A172 (cell line): ENCODE results near the gene AHRR. TPM values are rescaled to one million over a fixed set of nuclear protein-coding genes. Genes with fewer than 3 reads are reported as not detected.
"Not testable (repeated sequence)": the region's sequence is repeated elsewhere in the genome, so short reads cannot be mapped to it uniquely, and the experiment has no call there.

Experiments used
- DNase-seq: peaks from one replicate; pipeline ENCODE4 v3.0.0-alpha.2; 2015; ENCODE audit warnings: low spot score
- total RNA-seq: library from RNA; depleted of rRNA; stranded (reverse); fragments of >200 nt; shearing (Covaris generic); gene quantifications from 2 replicates; pipeline ENCODE4 v1.2.3, GENCODE V29; 2014

AHRR gene
- total RNA-seq, 1 experiment from 2014 or later: 1.4 TPM

DNA sequence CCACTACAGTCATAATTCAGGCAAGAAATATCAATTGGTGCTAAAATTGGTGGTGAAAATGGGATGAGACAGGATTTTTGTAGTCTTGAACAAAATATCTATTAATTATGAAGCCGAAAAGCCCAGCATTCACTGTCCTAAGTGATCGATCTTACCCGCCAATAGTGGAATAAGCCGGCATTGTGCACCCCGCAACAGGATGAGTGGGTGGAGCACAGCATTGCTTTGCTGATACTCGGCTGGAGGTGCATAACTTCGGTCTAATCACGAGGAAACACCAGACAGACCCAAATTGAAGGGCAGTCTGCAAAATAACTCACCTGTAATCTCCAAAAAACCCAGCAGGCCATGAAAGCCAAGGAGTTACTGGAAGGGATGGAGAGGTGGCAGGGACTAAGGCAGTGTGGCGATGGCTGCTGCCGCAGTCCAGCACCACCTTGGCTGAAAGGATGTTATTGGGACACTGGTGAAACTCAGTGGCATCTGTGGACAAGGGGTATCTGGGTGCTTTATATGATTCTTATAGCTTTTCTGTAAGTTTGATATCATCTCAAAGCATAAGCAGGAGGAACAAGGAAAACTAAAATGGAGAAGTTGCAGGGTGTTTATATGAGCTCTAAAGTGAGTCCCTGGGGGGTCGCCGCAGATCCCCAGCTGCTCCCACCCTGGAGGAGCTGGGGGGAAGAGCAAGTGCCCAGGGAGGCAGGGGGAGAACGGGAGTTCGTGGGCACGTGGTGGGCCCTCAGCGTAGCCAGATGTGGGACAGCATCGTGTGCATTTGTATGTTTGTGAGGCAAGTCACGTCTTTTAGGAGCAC is 45.2 kb downstream of the AHRR start:
- no peak for DNase-seq

DNA sequence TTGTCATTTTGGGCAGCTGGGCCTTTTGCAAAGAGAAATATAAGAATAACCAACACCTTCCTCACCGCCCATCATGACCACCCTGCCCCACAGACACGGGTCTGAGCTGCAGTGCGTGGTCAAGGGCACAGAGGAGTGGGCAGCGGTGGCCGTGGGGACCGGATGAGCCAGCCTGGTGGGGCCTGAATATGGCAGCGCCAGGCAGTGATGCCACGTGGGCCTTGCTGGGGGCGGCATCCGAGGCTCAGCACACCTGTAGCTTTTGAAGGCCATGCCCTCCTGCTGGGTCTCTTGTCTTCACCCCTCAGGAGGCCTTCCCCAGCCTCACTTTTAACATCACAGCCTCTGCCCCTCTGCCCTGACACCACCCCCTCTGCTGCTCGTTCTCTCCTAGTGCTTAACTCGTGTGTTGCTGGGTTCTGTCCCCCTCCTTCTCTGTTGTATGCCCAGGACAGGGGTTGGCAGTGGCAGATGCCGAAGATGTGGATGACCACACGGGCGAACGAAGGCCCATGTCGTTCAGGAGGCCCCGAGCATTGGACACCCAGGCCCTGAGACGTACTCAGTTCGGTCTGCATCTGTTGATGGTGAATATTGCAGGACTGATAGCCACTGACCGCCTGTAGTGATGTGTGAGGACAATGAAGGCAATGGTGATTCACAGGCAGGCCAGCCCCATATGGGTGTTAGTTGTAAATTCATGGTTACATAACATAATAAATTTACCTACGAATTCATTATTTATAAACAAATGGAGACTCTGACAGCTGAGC is 46.0 kb downstream of the AHRR start:
- no peak for DNase-seq

DNA sequence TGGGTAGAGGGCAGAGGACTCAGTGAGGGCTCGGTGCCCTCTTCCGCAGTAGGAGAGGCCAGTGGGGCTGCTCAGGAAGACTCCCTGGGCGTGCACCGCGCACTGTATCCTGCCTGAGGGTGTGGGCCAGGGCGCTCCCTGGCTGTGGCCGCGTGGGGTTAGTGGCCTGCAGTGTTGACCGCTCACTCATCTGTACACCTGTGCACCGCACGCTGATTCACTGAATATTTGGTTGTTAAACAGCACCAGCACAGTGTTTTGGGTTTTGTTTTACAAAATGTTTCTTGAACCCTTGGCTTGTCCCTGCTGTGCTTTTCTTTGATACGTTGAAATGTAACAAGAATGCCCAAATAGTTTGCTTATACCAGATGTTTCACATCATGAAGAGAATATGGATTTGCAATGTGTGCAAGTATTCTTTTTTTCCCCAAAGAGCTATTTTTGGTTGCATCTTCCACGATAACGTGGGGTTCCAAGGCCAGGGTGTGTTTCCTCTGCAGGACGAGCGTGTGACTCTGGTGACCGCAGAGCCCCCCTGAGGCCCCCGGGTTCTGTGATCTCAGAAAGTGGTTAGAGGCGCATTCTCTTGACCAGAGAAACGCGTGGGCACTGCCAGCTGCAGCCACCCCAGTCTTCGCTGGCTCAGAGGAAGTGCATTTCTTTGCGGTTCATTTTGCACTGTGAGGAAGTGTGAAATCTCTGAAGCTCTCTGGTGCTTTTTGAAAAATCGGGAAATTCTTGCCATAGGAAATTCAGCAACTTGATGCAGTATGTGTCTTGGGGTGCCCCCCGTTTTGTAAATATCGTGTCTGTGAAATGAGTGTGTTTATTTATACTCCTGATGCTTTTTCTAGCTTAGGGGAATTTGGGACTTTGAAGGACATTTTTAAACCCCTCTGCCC is 46.9 kb downstream of the AHRR start:
- no peak for DNase-seq

DNA sequence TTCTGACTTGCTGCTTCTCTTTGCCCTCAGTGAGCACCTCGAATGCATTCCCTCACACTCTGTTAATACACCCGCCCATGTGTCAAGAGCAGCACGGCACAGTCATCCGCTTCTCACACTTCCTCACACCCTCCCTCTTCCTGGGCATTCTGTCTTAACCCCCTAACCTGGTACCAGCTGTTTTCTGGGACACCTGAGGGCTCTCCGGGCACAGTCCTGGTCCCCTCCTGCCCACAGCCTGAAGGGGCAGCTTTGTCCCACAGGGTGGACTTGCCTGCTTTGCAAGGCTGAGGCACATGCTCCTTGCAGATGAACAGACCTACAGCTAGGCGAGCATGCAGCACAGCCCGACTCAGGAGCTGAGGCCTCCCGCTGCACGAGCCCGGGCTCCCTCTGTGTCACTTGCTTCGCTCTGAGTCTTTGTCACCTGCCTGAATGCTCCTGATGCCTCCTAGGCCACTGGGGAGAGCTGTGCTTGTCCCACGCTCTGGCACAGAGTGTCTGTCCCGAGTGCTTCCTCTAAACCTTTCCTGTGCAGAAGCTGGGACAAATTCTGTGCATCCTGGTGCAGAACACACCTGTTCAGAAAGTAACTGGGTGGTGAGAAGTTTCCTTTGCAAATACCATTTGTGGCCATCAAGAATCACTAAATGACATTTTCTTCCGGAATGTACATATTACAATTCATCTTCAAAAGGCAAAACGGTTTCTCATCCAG is 47.8 kb downstream of the AHRR start:
- no peak for DNase-seq

DNA sequence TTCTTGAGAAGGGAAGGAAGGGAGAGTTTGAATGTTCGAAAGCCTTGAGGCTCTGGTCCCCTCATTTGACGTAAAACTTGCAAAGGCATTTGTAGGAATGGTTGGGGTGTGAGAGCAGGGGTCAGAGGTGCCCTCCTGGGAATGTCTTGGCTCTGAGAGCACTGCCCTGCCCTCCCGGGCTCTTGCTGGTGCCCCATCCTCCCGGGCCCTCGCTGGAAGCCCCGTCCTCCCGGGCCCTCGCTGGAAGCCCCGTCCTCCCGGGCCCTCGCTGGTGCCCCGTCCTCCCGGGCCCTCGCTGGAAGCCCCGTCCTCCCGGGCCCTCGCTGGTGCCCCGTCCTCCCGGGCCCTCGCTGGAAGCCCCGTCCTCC is 48.3 kb downstream of the AHRR start:
- not testable (repeated sequence) for DNase-seq

DNA sequence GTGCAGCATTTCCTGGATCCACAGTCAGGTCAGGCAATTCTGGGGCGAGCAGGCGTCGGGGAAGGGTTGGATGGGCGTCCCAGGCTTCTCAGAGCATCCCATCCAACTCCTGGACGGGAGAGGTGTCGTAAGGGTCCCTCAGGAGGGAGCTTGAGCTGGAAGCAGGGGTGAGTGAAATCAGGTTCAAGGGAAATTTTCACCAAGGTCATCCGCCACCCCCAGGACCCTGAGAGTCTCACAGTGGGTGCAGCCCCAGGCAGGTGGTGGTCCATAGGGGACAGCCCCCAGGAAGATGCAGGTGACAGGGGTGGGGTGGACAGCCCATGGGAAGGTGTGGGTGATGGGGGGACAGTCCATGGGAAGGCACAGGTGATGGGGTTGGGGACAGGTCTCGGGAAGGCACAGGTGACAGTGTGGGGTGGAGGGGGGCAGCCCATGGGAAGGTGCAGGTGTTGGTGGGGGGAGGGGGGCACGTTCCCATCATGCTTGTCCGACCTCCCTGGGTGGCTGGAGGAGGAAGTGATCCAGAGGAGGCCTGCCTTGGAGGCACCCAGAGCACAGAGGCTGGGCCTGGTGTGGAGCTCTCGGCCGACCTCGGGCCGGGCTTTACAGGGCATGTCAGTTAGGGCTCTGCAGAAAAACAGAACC is 48.9 kb downstream of the AHRR start:
- no peak for DNase-seq

DNA sequence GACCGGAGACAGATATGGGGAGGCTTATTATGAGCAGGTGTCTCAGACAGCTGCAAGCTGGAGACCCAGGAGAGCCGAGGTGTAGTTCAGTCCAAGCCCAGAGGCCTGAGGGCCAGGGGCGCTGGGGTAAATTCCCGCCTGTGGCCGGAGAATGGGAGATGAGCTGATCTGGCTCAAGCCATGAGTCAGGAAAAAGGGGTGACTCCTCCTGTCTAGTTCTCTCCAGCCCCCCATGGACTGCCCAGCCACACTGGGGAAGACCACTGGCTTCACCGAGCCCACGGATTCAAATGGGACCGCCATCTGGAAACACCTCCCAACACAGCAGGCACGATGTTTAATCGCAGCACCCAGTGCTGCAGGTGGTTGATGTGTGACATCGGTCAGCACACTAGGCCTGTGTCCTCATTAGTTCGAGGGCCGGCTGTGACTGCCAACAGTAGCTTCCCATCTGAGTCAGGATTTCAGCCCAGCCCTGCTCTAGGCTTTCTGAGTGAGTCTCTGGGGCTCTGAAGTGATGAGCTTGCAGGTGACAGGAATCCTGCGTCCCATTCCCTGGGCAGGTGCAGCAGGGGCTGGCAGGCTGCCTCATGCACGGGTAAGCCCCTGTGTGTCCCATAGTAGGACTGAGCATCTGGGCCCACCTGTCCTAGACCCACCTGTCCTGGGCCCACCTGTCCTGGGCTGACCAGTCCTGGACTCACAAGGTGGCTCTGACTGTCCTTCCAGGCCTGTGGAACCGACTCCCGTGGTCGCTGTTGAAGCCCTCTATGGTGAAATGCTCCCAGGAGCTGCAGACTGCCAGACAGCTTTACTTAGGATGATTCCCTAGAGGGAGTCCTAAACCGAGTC is 49.7 kb downstream of the AHRR start:
- DNase-seq: no peak

DNA sequence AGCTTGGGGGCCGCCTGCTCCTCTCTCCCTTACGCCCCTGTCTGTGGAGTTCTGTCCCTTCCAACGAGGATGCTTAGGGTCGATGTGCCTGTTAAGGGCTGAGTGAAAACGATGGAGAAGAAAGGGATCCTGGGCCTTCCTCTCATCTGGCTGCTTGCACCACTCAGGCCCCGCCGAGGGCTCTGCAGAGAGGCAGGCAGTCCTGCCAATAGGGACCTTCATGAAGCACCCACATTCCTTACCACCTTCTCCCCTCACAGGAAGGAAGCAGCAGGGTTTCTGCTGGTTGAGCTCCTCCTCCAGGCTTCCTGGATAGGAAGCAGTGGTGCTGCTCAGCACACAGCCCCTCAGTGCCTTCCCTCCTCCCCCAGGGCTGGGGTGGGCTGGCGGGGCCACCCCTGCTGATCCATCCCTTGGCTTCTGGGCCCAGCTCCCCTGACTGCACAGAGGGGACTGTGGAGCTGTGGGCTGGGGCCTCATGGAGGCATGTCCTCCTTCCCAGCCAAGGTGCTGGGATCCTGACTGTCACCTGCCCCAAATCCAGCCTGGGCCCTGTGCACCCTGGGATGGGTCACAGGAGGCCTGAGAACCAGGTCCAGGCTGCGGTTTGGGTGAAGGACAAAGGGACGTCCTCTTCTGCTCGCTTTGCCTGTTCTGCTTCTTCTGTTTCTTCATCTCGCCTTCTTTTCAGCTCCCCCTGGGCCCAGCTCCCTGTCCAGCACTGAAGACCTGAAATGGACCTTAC is 50.5 kb downstream of the AHRR start:
- no peak for DNase-seq

DNA sequence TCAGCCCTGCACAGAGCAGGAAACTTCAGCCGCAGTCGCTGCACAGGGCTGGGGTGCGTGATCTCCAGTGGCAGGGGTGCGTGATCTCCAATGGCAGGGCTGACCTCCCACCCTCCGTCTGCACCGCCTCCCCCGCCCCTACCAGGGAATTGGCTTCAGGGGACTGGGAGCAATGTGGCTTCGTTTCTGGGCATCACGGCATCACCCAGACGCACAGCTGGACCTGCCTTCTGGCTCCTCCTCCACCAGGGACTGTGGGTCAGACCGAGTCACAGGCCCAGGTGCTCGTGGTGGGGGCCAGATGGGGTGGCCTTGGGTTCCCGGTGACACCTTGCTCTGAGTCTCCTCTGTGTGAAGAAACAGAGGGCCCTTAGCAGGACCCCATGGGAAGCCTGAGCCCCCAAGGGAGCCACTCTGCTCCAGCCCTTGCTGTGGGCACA is 51.1 kb downstream of the AHRR start:
- no peak for DNase-seq

DNA sequence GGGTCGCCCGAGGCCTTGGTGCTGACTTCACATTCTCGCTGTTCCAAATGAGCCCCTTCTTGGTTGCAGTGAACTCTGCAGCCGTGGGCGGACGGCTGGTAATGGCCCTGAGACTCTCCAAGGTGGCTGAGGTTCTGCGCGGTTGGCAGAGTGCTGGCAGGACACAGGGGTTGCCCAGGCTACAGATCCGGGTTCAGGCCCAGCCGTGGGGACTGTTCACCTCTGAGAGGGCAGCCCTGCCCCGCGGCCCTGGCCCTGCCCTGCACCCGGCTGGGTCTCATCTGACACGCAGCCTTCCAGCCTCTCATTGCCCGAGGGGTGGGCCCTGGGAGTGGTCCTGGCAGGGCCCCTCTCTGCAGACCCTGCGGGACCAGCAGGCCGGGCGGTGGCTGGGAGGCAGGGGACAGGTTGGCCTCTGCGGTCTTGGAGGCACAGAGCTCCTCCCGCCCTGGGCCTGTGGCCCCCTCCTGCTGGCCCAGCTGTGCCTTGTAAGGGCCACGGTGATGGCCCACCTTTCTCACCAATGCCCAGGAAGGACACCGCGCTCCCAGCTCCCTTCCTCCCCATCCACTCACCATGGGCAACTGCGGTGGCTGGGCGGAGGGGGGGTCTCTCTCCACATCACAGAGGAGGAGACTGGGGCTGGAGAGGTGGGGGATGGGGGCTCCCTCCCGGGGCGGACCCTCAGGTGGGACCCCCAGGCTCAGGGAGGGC is 51.6 kb downstream of the AHRR start:
- no peak for DNase-seq

DNA sequence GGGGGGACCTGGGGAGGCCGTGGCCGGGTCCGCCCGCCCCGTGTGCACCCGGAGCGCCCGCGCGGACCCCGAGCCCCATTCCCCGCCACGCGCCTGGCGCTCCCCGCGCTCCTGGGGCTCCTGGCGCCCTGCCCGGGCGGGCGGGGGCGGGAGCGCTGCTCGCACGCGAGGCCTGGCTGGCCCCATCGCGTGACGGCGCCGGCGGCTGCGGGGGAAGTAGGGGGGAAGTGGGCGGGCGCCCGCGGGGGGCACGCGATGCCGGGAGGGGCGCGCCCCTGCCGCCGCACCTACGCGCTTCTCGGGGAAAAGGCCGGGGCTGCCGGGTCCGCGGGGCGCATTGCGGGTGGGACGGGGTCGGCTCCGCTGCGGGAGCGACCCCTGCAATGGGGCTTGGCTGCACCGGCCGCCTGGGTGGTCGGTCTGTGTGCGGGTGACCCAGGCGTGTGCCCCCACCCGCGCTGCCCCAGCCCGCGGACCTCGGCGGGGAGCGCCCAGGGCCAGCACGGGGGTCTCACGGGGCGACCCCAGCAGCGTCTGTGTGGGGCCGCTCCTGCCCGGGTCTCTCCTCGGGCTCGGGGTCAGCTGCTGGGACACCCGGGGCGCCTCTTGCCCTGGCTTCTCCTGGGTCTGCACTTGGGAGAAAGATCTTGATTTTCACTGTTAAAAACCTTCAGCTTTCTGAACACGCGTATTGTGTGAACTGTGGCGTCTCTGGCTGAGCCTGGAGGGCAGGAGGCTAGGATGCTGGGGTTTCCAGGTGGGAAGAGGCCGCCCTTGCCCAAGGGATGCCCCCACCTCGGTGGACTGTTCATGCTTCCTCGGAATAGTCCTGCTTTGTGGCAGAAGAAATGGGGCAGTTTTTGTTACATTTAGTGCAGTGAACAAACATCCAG is 52.4 kb downstream of the AHRR start:
- DNase-seq: no peak

DNA sequence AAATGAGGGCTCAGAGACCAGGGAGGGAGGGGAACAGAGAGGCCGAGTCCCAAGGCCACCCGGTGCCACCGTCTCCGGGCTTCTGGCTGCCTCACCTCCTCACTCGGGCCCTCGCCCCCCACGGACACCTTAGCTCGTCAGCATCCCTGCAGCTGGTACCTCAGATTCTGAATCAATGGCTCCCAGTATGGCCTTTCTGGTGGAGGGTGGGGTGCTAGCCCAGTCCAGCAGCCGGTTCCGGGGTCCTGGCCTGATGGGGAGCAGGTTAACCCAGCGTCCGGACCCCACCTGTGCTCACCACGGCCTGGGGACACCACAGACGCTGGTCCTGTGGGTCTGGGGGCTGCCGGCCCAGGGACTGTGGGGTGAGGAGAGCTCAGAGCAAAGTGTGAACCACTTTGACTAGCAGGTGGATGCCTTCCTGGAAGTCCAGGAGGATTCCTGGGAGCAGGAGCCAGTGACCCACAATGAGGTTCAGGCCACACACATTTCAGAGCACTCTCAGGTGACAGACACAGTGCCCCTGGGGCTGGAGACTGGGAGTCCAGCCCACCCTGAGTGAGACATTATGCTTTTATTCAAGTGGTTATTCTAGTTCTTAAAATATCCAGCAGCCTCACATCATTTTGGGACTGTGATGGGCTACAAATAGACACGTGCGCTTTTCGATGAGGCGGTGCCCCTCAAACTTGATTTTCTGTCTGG is 53.3 kb downstream of the AHRR start:
- no peak for DNase-seq

DNA sequence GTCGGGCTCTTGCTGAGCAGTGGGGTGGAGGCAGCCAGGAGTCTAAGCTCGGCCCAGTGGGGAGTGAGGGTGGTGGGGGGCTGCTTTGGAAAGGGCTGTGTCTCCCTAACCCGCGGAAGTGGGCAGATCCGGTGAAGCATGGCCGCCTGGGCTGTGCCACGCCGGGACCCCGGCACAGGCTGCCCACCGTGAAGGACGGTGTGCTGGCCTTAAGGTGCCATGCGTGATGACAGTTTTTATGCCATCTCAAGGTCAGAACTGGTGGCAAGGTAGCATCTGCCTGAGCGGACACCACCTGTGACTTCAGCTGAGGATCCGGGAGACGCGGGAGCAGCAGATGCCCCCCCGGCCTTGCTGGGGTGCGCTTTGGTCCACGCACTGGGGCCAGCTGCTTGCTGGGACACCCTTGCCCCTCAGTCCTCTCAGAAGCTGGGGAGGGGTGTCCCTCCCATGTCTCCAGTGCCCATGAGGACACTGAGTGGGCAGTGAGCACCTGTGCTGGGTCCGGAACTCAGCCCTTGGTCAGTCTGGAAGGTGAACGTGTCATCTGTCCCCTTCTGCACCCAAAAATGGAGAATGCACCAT is 53.9 kb downstream of the AHRR start:
- DNase-seq: no peak

DNA sequence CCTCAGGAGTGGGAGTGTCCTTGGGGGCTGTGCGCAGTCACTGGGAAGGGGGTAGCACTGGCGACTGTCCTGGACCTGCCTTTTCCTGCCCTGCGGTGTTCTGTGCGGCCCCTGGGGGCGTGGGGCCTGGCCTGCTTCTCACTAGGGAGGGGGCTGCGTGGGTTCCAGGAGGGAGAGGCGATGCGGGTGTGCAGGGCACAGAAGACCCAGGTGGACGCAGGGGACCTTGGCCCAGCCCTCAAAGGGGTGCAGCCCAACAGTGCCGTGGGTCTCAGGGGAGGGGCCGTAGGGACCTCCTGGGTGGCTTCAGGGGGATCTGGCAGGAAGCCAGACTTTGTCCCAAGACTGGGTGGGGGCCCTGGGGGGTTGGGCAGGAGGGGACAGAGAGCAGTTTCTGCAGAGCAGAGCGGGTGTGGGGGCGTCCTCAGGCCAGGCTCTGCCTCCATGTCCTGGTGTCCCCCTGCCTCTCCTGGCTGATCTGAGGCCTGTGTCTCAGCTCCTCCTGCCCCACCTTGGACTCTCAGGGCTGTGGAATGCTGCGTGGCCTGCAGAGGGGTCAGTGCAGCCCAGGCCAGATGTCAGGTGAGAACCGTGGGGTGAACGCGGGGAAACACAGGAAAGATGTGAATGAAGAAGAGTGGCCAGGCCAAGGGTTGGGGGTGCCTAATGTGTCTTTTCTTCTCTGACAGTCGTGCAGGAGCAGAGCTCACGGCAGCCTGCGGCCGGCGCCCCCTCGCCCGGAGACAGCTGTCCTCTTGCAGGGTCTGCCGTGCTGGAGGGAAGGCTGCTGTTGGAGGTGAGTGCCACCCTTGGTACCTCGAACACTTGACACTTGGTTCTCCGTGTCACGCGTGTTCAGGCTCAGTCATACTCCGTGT is 54.6 kb downstream of the AHRR start:
- DNase-seq: no peak

DNA sequence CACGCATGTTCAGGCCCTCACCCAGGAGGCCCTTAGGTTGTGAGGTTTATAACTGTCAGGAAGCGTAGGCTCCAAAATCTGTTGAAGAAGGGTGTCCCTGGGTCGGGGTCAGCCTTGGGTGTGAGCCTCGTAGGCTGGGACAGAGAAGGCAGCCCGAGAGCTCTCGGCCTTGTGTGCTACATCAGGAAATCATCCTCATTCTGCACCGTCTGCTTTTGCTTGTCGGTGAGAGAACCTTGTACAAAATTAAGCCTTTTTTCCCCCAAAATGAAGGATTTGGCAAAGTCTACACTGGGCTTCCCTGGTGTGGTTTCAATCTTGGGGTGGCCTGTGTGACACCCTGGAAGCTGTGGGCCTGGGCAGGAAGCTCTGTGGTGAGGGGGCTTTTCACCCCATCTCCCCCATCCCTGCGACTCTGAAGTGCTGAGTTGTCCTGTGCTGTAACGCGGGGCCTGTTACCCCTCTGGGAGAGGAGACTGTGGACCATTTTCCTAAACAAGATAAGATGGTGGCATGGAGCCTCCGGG is 55.3 kb downstream of the AHRR start:
- DNase-seq: no peak
